ENCODE results near the gene ARID1B. TPM values are rescaled to one million over a fixed set of nuclear protein-coding genes. Genes with fewer than 3 reads are reported as not detected.

The ARID1B gene
- total and polyA plus RNA-seq, 10 of the 15 experiments (the other 5 are each of a cell fraction or from before 2014, with no cell fraction given): 24.7 to 133 (median 54.6) TPM

GRCh38 chr6:156948807-156949206 is 171.6 kb downstream of the ARID1B start:
- H3K27ac ChIP-seq (ENCODE audit: control insufficient read depth, insufficient read depth): no peak overlapping the region
- no peak overlapping the region for H3K4me2 ChIP-seq (ENCODE audit: control insufficient read depth, insufficient read depth)
- DNase-seq (ENCODE audit: low read depth, low spot score) (no peak), ATAC-seq (no peak), FAIRE-seq (no peak)
- ChIA-PET RAD21 (ENCODE audit: unreplicated experiment) (interaction anchor here (1.0 kb wide), 1 partner anchor 14 kb away, joined by 3 read pairs; no protein-coding TSS in a partner anchor), SMC1A (ENCODE audit: uncharacterized antibody, unreplicated experiment) (interaction anchor here (0.9 to 1.2 kb wide), 3 partner anchors 23 to 52 kb away, joined by 3 read pairs; no protein-coding TSS in a partner anchor), POLR2A (no interaction called here), CTCF (interaction anchor here (1.1 kb wide), 1 partner anchor 15 kb away, joined by 3 read pairs; no protein-coding TSS in a partner anchor)
- no peaks in the 10 kb centered on the region for H3K27me3 ChIP-seq (replicated peaks in 1 of 2; ENCODE audit: control insufficient read depth in 2 of 2, insufficient read depth in 2 of 2, low read length in 1 of 2)
- no peak for TF ChIP-seq ZNF217 (IDR thresholded peaks at IDR 0.05)
- no peak for TF ChIP-seq FOXM1 (IDR thresholded peaks at IDR 0.05; ENCODE audit: low read depth, low read length)
- no peak for TF ChIP-seq RAD21 (IDR thresholded peaks at IDR 0.05; ENCODE audit: insufficient read depth, low read depth, low read length)
- TF ChIP-seq STAT3 (IDR thresholded peaks at IDR 0.05; ENCODE audit: low read depth, low read length): no peak
- TF ChIP-seq SMC3 (IDR thresholded peaks at IDR 0.05; ENCODE audit: borderline replicate concordance, low read length): no peak
- no peak for TF ChIP-seq SRF (IDR thresholded peaks at IDR 0.05; ENCODE audit: low read depth in 2 of 2, low read length in 2 of 2)
- no peak for TF ChIP-seq ZNF592 (IDR thresholded peaks at IDR 0.05)
- no peak for TF ChIP-seq SP1 (IDR thresholded peaks at IDR 0.05; ENCODE audit: low read depth, low read length)
- no peak for TF ChIP-seq ETV6 (conservative IDR thresholded peaks at IDR 0.05 in 1 of 2, IDR thresholded peaks at IDR 0.05 in 1 of 2; ENCODE audit: borderline replicate concordance in 1 of 2, low read depth in 1 of 2)
- TF ChIP-seq EZH2 (IDR thresholded peaks at IDR 0.05; ENCODE audit: borderline replicate concordance, control insufficient read depth, low read depth, low read length): no peak
- TF ChIP-seq BRCA1 (IDR thresholded peaks at IDR 0.05; ENCODE audit: low read depth, low read length): no peak
- TF ChIP-seq ZNF274 (IDR thresholded peaks at IDR 0.05; ENCODE audit: insufficient read depth, insufficient read length): no peak
- no peak for TF ChIP-seq ZBTB11 (CRISPR knock-in tag; IDR thresholded peaks at IDR 0.05)
- TF ChIP-seq HCFC1 (IDR thresholded peaks at IDR 0.05; ENCODE audit: low read length): no peak
- no peak for TF ChIP-seq NBN (IDR thresholded peaks at IDR 0.05)
- TF ChIP-seq RCOR1 (conservative IDR thresholded peaks at IDR 0.05; ENCODE audit: low read depth, low read length): no peak
- TF ChIP-seq IKZF2 (IDR thresholded peaks at IDR 0.05): no peak
- no peak for TF ChIP-seq ASH2L (IDR thresholded peaks at IDR 0.05; ENCODE audit: borderline replicate concordance, low read depth)
- H4K20me1 ChIP-seq (ENCODE audit: control insufficient read depth, insufficient read depth): peaks cover 8% of the 10 kb centered on the region; the same call in 1 of the 2 replicates
- H3K4me1 ChIP-seq (ENCODE audit: control insufficient read depth, insufficient read depth, low read length): peaks cover 4% of the 10 kb centered on the region; the same call in 1 of the 2 replicates
- peaks cover 74% of the 10 kb centered on the region for H3K79me2 ChIP-seq (ENCODE audit: control insufficient read depth, insufficient read depth, low read length)
- in situ Hi-C loops (cut with MboI): no loop called here
- no peak overlapping the region for H3K4me3 ChIP-seq
- BruUV-seq (replicated peaks): no TSS peak
- no peak overlapping the region for H3K9ac ChIP-seq (ENCODE audit: control insufficient read depth, insufficient read depth, low read length)
- H2AFZ ChIP-seq (ENCODE audit: control insufficient read depth, low read depth, low read length): no peak overlapping the region
- peaks cover 0 to 3% of the 10 kb centered on the region in 2 experiments; a peak in 2 of 4 replicates for H3K36me3 ChIP-seq (ENCODE audit: control insufficient read depth in 2 of 2, insufficient read depth in 2 of 2, low read length in 1 of 2)
- intact Hi-C loops (cut with micrococcal nuclease; ENCODE audit: unreplicated experiment): no loop called here
- WGBS (ENCODE audit: insufficient coverage, insufficient replicate concordance, low lambda C conversion rate, missing lambda C conversion rate): 95% methylated on average over 2 of the region's 2 CpGs
- no peaks in the 10 kb centered on the region; the same call in 2 of the 3 replicates for H3K9me3 ChIP-seq (replicated peaks; ENCODE audit: control insufficient read depth, insufficient read depth, low read length)

All from GM12878 (cell line).